Activated naive CD8-positive, alpha-beta T cell (primary cell): ENCODE measurements around the gene KCNJ6.
"Not testable (repeated sequence)": the region's sequence is repeated elsewhere in the genome, so short reads cannot be mapped to it uniquely, and the experiment has no call there.

Experiments
- H3K27ac Mint-ChIP-seq: one replicate; pipeline ENCODE4 v1.8.0; 2021; ENCODE audit warnings: mixed read lengths
- H3K27me3 Mint-ChIP-seq: one replicate; pipeline ENCODE4 v1.8.0; 2021; ENCODE audit warnings: mixed read lengths
- H3K36me3 Mint-ChIP-seq: one replicate; pipeline ENCODE4 v1.8.0; 2021; ENCODE audit warnings: mixed read lengths
- H3K4me1 Mint-ChIP-seq: one replicate; pipeline ENCODE4 v1.8.0; 2021; ENCODE audit warnings: low read depth, mixed read lengths
- H3K4me3 Mint-ChIP-seq: one replicate; pipeline ENCODE4 v1.8.0; 2021; ENCODE audit warnings: mild to moderate bottlenecking, mixed read lengths
- H3K9me3 Mint-ChIP-seq: one replicate; pipeline ENCODE4 v1.8.0; 2021; ENCODE audit warnings: low read depth, mixed read lengths

The KCNJ6 gene

GRCh38 chr21:37742532-37742931, 173.7 kb downstream of the KCNJ6 start:
- Mint-ChIP-seq H3K27me3 (peaks cover 4% of the 10 kb centered on the region), H3K4me1 (no peaks in the 10 kb centered on the region), H3K27ac (no peak overlapping the region), H3K36me3 (no peaks in the 10 kb centered on the region), H3K9me3 (no peaks in the 10 kb centered on the region), H3K4me3 (no peak overlapping the region)

- H3K4me3 Mint-ChIP-seq: no peak overlapping the region
- H3K27ac Mint-ChIP-seq: no peak overlapping the region
- H3K4me1 Mint-ChIP-seq: no peaks in the 10 kb centered on the region
- no peaks in the 10 kb centered on the region for H3K9me3 Mint-ChIP-seq
- H3K27me3 Mint-ChIP-seq: peaks cover 4% of the 10 kb centered on the region
- no peaks in the 10 kb centered on the region for H3K36me3 Mint-ChIP-seq
Measured at GRCh38 chr21:37742115-37742514, 174.1 kb downstream of the KCNJ6 start.

GRCh38 chr21:37737996-37738395, 178.3 kb downstream of the KCNJ6 start:
- Mint-ChIP-seq H3K36me3 (no peaks in the 10 kb centered on the region), H3K9me3 (no peaks in the 10 kb centered on the region), H3K4me3 (no peak overlapping the region), H3K27ac (no peak overlapping the region), H3K27me3 (peaks cover 5% of the 10 kb centered on the region), H3K4me1 (no peaks in the 10 kb centered on the region)

GRCh38 chr21:37737507-37737906, 178.8 kb downstream of the KCNJ6 start:
- no peak overlapping the region for H3K27ac Mint-ChIP-seq
- peaks cover 7% of the 10 kb centered on the region for H3K27me3 Mint-ChIP-seq
- no peaks in the 10 kb centered on the region for H3K36me3 Mint-ChIP-seq
- H3K4me3 Mint-ChIP-seq: no peak overlapping the region
- no peaks in the 10 kb centered on the region for H3K4me1 Mint-ChIP-seq
- no peaks in the 10 kb centered on the region for H3K9me3 Mint-ChIP-seq

- Mint-ChIP-seq H3K4me1 (no peaks in the 10 kb centered on the region), H3K36me3 (no peaks in the 10 kb centered on the region), H3K27me3 (peaks cover 15% of the 10 kb centered on the region), H3K4me3 (no peak overlapping the region), H3K27ac (no peak overlapping the region), H3K9me3 (no peaks in the 10 kb centered on the region)
Measured at GRCh38 chr21:37734846-37735245, 181.4 kb downstream of the KCNJ6 start.

DNA sequence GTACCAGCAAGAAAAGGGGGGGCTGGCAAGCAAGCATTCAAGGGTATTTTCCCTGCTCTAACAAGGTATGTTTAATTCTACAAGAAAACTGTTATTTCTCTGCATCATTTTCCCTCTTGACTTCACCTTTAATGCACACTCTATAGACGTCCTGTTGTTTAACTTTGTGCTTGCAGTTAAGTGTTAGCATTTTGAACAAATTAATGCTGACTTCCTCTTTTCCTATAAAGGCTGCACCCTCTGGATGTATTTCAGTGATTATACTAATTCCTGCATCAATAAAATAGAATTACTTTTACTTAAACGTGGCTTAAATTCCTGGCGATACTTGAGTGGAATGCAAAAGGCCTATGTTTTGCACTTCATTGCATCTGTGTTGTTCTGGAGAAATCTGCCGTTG, 183.3 kb downstream of the KCNJ6 start:
- Mint-ChIP-seq H3K36me3 (no peaks in the 10 kb centered on the region), H3K9me3 (no peaks in the 10 kb centered on the region), H3K4me1 (no peaks in the 10 kb centered on the region), H3K27ac (no peak overlapping the region), H3K27me3 (peaks cover 18% of the 10 kb centered on the region), H3K4me3 (no peak overlapping the region)

GRCh38 chr21:37724201-37724600, 192.1 kb downstream of the KCNJ6 start:
- no peaks in the 10 kb centered on the region for H3K9me3 Mint-ChIP-seq
- H3K27ac Mint-ChIP-seq: no peak overlapping the region
- H3K36me3 Mint-ChIP-seq: no peaks in the 10 kb centered on the region
- H3K27me3 Mint-ChIP-seq: peaks cover 24% of the 10 kb centered on the region
- no peak overlapping the region for H3K4me3 Mint-ChIP-seq
- no peaks in the 10 kb centered on the region for H3K4me1 Mint-ChIP-seq

DNA sequence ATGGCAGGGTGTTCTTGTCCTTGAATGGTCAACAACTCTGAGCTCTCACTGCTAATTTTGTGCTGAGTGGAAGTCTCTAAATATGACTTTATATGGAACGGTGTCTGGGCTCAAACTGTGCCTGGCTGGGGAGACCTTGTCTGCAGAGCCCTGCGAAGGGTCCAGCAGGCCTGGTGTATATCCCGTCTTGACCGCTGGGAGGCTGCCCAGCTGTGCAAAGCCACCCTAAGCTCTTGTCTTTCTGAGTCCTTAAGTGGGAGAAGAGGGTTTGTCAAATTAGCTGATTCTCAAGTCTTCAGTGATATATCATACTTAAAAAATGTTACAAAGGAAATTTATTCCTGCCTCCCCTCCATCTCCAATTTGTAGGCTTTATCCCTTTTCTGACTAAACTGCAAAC, 198.7 kb downstream of the KCNJ6 start:
- no peak overlapping the region for H3K4me3 Mint-ChIP-seq
- H3K27ac Mint-ChIP-seq: no peak overlapping the region
- H3K9me3 Mint-ChIP-seq: no peaks in the 10 kb centered on the region
- no peaks in the 10 kb centered on the region for H3K4me1 Mint-ChIP-seq
- H3K36me3 Mint-ChIP-seq: no peaks in the 10 kb centered on the region
- H3K27me3 Mint-ChIP-seq: peaks cover 33% of the 10 kb centered on the region

- H3K9me3 Mint-ChIP-seq, H3K27ac Mint-ChIP-seq, H3K36me3 Mint-ChIP-seq, H3K4me3 Mint-ChIP-seq, H3K4me1 Mint-ChIP-seq: not testable (repeated sequence)
- H3K27me3 Mint-ChIP-seq: peaks cover 34% of the 10 kb centered on the region
Measured at GRCh38 chr21:37712569-37712934, 203.7 kb downstream of the KCNJ6 start.

GRCh38 chr21:37711836-37712568, 204.3 kb downstream of the KCNJ6 start:
- H3K4me3 Mint-ChIP-seq: no peak overlapping the region
- H3K27ac Mint-ChIP-seq: no peak overlapping the region

DNA sequence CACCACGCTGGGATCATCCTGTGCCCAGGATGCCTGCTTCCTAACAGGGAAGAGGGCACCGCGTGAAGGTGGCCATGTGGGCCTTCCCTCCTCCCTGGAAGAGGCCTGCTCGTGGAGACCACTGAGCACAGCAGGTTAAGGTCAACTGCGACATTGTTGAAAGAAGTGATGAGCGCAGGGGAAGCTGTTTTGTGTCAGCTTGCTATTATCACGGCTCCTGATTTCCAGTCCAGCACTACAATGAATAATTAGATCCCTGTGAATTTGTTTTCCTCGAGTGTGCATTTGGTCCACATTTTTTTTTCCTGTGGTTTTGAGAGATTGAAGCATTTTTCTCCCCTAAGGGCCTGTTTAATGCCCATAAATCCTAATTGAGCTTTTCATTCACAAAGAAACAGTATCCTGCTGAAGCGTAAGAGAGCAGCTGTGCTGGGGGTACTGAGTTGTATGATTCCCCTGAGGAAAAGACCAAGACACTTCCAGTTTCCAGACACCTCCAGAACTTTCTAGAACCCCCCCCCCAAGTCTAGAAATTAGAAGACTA, 204.9 kb downstream of the KCNJ6 start:
- H3K4me3 Mint-ChIP-seq: no peak overlapping the region
- H3K36me3 Mint-ChIP-seq: no peaks in the 10 kb centered on the region
- peaks cover 32% of the 10 kb centered on the region for H3K27me3 Mint-ChIP-seq
- no peak overlapping the region for H3K27ac Mint-ChIP-seq
- no peaks in the 10 kb centered on the region for H3K9me3 Mint-ChIP-seq
- H3K4me1 Mint-ChIP-seq: no peaks in the 10 kb centered on the region

More at GRCh38 chr21:37711836-37712568, 204.3 kb downstream of the KCNJ6 start:
- Mint-ChIP-seq H3K9me3 (no peaks in the 10 kb centered on the region), H3K4me1 (no peaks in the 10 kb centered on the region), H3K27me3 (peaks cover 32% of the 10 kb centered on the region), H3K36me3 (no peaks in the 10 kb centered on the region)

GRCh38 chr21:37710546-37711285, 205.5 kb downstream of the KCNJ6 start:
- H3K36me3 Mint-ChIP-seq: no peaks in the 10 kb centered on the region
- no peak overlapping the region for H3K4me3 Mint-ChIP-seq
- peaks cover 31% of the 10 kb centered on the region for H3K27me3 Mint-ChIP-seq
- no peaks in the 10 kb centered on the region for H3K4me1 Mint-ChIP-seq
- no peaks in the 10 kb centered on the region for H3K9me3 Mint-ChIP-seq
- no peak overlapping the region for H3K27ac Mint-ChIP-seq

DNA sequence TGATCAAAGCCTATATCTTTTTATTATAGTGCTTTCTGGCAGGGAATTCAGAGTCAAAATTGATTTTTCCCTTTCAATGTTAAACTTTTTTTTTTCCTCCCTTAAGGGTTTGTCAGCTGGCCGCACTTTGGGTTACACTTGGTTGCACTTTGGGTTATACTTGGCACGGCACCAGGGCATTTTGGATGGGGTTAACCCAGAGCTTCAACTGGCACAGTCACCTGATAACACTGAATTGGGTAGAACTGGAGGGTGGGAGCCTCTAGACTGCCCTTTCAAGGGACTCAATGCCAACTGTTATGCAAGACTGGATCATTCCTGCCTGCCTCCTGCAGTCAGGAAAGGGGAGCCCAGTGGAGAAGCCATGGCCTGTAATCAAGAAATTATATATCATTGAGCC, 211.5 kb downstream of the KCNJ6 start:
- H3K4me3 Mint-ChIP-seq: no peak overlapping the region
- peaks cover 12% of the 10 kb centered on the region for H3K27me3 Mint-ChIP-seq
- no peaks in the 10 kb centered on the region for H3K4me1 Mint-ChIP-seq
- H3K27ac Mint-ChIP-seq: no peak overlapping the region
- H3K9me3 Mint-ChIP-seq: no peaks in the 10 kb centered on the region
- no peaks in the 10 kb centered on the region for H3K36me3 Mint-ChIP-seq

- no peak overlapping the region for H3K27ac Mint-ChIP-seq
- H3K4me3 Mint-ChIP-seq: no peak overlapping the region
- peaks cover 3% of the 10 kb centered on the region for H3K27me3 Mint-ChIP-seq
Measured at GRCh38 chr21:37702241-37702640, 214.0 kb downstream of the KCNJ6 start.

DNA sequence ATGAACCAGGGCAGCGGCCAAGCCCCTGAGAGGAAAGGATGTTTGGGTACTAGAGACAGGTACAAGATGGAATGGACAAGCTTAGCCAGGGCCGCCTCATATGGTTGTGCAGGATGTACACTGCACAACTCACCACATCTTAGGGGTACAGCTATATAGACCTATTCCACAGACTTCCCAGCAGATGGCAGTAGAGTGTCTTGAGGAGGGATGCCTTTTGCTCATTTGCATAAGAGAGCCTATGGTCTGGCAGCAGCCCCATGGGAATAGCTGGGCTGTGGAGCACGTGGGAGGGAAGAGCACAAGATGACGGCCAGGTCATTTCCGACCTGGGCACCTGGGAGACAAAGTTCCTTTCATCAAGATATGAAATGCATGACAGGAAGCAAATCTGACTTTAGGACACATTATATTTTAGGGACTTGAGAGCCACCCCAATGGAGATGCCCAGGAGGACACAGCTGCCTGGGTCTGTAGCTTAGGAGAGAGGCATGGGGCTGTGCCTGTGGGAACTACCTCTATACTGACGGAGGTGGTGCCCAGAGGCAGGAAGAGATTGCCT, 215.5 kb downstream of the KCNJ6 start:
- no peak overlapping the region for H3K4me3 Mint-ChIP-seq
- H3K27ac Mint-ChIP-seq: no peak overlapping the region
- no peaks in the 10 kb centered on the region for H3K36me3 Mint-ChIP-seq
- H3K4me1 Mint-ChIP-seq: no peaks in the 10 kb centered on the region
- H3K27me3 Mint-ChIP-seq: peaks cover 8% of the 10 kb centered on the region
- no peaks in the 10 kb centered on the region for H3K9me3 Mint-ChIP-seq

More at GRCh38 chr21:37702241-37702640, 214.0 kb downstream of the KCNJ6 start:
- H3K9me3 Mint-ChIP-seq: no peaks in the 10 kb centered on the region
- no peaks in the 10 kb centered on the region for H3K4me1 Mint-ChIP-seq
- H3K36me3 Mint-ChIP-seq: no peaks in the 10 kb centered on the region
